SU-DHL-6 (cell line): Measurements from ENCODE around the gene VSX1.

Experiments used
- H2AFZ ChIP-seq: fragments of 200-600 bp; sonication (generic); 2 replicates; pipeline ENCODE4 v1.6.1; 2014; ENCODE audit warnings: low read depth, mild to moderate bottlenecking, moderate library complexity, mixed read lengths, antibody characterized with exemption, low read length; ENCODE audit not compliant: severe bottlenecking
- H3F3A ChIP-seq: fragments of 200-600 bp; shearing (Covaris generic); 2 replicates; pipeline ENCODE4 v1.6.0; 2016; ENCODE audit warnings: antibody characterized with exemption, mild to moderate bottlenecking; ENCODE audit not compliant: insufficient read depth
- H3K27ac ChIP-seq: fragments of 200-600 bp; sonication (generic); 2 replicates; pipeline ENCODE4 v1.5.1; 2016; ENCODE audit warnings: low read depth, mild to moderate bottlenecking, low read length, moderate library complexity, mixed read lengths
- H3K27me3 ChIP-seq: fragments of 200-600 bp; sonication (generic), shearing (Covaris generic); 2 replicates; pipeline ENCODE4 v1.6.0; 2014; ENCODE audit warnings: mild to moderate bottlenecking, low read length
- H3K36me3 ChIP-seq: fragments of 200-600 bp; sonication (generic); 2 replicates; pipeline ENCODE4 v1.6.1; 2014; ENCODE audit warnings: mild to moderate bottlenecking, low read length, mixed read lengths
- H3K4me2 ChIP-seq: fragments of 300-600, 200-600 bp; shearing (Covaris generic), sonication (generic); 2 replicates; pipeline ENCODE4 v1.6.0; 2014; ENCODE audit warnings: low read length, low read depth, mild to moderate bottlenecking; ENCODE audit not compliant: poor library complexity, severe bottlenecking
- H3K4me3 ChIP-seq: fragments of 200-600 bp; sonication (generic); 2 replicates; pipeline ENCODE4 v1.5.1; 2014; ENCODE audit warnings: antibody characterized with exemption, low read length, mild to moderate bottlenecking, mixed read lengths; ENCODE audit not compliant: insufficient read depth, poor library complexity, severe bottlenecking
- H3K79me2 ChIP-seq: fragments of 200-600 bp; sonication (generic); 2 replicates; pipeline ENCODE4 v1.6.1; 2014; ENCODE audit warnings: mild to moderate bottlenecking, low read length, moderate library complexity; ENCODE audit not compliant: insufficient read depth
- H3K9ac ChIP-seq: fragments of 200-600 bp; sonication (generic); 2 replicates; pipeline ENCODE4 v1.7.0; 2014; ENCODE audit warnings: mild to moderate bottlenecking, low read length
- H3K9me2 ChIP-seq: fragments of 200-600 bp; sonication (generic); replicated peaks from 2 replicates; pipeline ENCODE4 v1.6.1; 2014; ENCODE audit warnings: low read length; ENCODE audit not compliant: insufficient read depth
- H3K9me3 ChIP-seq: fragments of 200-600 bp; sonication (generic); 2 replicates; pipeline ENCODE4 v1.6.1; 2014; ENCODE audit warnings: low read length, mixed read lengths; ENCODE audit not compliant: insufficient read depth
- H4K20me1 ChIP-seq: fragments of 200-600 bp; sonication (generic); 2 replicates; pipeline ENCODE4 v1.6.1; 2014; ENCODE audit warnings: low read depth, mild to moderate bottlenecking, antibody characterized with exemption, low read length, moderate library complexity, mixed read lengths
- CTCF ChIP-seq: fragments of 200-600 bp; sonication (generic); IDR thresholded peaks from one replicate; pipeline ENCODE4 v1.5.1; 2017; ENCODE audit warnings: antibody characterized with exemption, mild to moderate bottlenecking, low read length, moderate library complexity; ENCODE audit not compliant: insufficient read depth, poor library complexity, severe bottlenecking
- EZH2phosphoT487 ChIP-seq: fragments of 200-600 bp; sonication (generic), shearing (Covaris generic); conservative IDR thresholded peaks from 2 replicates; pipeline ENCODE4 v1.6.1; 2018; ENCODE audit warnings: mild to moderate bottlenecking, antibody characterized with exemption, low read length, moderate library complexity, mixed read lengths

VSX1 gene

GRCh38 chr20:25042531-25043498, 39.1 kb downstream of the VSX1 start:
- H3F3A ChIP-seq: no peaks in the 10 kb centered on the region
- no peak overlapping the region for H3K4me3 ChIP-seq
- H3K4me2 ChIP-seq: no peak overlapping the region
- no peaks in the 10 kb centered on the region for H3K27me3 ChIP-seq
- no peak overlapping the region for H3K27ac ChIP-seq
- H3K9ac ChIP-seq: no peak overlapping the region
- no peaks in the 10 kb centered on the region for H3K36me3 ChIP-seq
- no peak overlapping the region for H2AFZ ChIP-seq
- H3K9me3 ChIP-seq: no peaks in the 10 kb centered on the region
- no peaks in the 10 kb centered on the region for H4K20me1 ChIP-seq
- H3K79me2 ChIP-seq: no peaks in the 10 kb centered on the region
- H3K9me2 ChIP-seq: no peaks in the 10 kb centered on the region
- TF ChIP-seq CTCF: no peak

GRCh38 chr20:25041813-25042530, 40.0 kb downstream of the VSX1 start:
- H4K20me1 ChIP-seq: no peaks in the 10 kb centered on the region
- no peak overlapping the region for H3K4me3 ChIP-seq
- no peak overlapping the region for H3K27ac ChIP-seq
- H2AFZ ChIP-seq: no peak overlapping the region
- no peak overlapping the region for H3K4me2 ChIP-seq
- no peaks in the 10 kb centered on the region for H3K36me3 ChIP-seq
- no peak overlapping the region for H3K9ac ChIP-seq
- H3K79me2 ChIP-seq: no peaks in the 10 kb centered on the region
- H3K27me3 ChIP-seq: no peaks in the 10 kb centered on the region
- no peaks in the 10 kb centered on the region for H3K9me3 ChIP-seq
- no peaks in the 10 kb centered on the region for H3F3A ChIP-seq
- TF ChIP-seq EZH2phosphoT487: no peak
- TF ChIP-seq CTCF: no peak
- no peaks in the 10 kb centered on the region for H3K9me2 ChIP-seq

DNA sequence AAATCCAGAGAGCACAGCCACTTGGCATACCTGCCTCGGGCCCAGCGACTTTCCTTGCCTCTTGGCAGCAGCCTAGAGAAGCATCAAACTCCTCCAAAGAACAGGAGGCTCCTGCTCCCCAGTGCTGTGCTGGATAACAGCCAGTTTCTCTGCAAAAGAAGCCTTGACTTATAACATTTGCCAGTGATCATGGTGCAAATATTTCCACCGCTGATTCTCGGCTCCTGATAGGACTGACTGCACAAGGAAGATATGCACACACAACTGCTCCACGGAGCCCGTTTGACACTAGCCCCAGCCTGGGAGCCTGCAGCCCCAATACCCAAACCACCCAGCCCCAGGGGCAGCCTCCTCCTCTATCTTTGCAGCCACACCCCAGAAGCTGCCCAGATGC, 41.5 kb downstream of the VSX1 start:
- Histone ChIP-seq H2AFZ (no peak overlapping the region), H3F3A (no peaks in the 10 kb centered on the region), H3K9me3 (no peaks in the 10 kb centered on the region), H4K20me1 (no peaks in the 10 kb centered on the region), H3K9ac (no peak overlapping the region), H3K36me3 (no peaks in the 10 kb centered on the region), H3K9me2 (no peaks in the 10 kb centered on the region), H3K27me3 (no peaks in the 10 kb centered on the region), H3K4me3 (no peak overlapping the region), H3K27ac (no peak overlapping the region), H3K4me2 (no peak overlapping the region), H3K79me2 (no peaks in the 10 kb centered on the region)
- TF ChIP-seq EZH2phosphoT487 (no peak), CTCF (no peak)
